ENCODE data around the gene RMRP. TPM values are rescaled to one million over a fixed set of nuclear protein-coding genes. Genes with fewer than 3 reads are reported as not detected.
A peak's percentile ranks its signal among the peaks of the same experiment; 100 is the strongest.

RMRP gene
- total and polyA plus RNA-seq, 5 donors from 2014 or later: 6,542 TPM; not detected in 4

DNA sequence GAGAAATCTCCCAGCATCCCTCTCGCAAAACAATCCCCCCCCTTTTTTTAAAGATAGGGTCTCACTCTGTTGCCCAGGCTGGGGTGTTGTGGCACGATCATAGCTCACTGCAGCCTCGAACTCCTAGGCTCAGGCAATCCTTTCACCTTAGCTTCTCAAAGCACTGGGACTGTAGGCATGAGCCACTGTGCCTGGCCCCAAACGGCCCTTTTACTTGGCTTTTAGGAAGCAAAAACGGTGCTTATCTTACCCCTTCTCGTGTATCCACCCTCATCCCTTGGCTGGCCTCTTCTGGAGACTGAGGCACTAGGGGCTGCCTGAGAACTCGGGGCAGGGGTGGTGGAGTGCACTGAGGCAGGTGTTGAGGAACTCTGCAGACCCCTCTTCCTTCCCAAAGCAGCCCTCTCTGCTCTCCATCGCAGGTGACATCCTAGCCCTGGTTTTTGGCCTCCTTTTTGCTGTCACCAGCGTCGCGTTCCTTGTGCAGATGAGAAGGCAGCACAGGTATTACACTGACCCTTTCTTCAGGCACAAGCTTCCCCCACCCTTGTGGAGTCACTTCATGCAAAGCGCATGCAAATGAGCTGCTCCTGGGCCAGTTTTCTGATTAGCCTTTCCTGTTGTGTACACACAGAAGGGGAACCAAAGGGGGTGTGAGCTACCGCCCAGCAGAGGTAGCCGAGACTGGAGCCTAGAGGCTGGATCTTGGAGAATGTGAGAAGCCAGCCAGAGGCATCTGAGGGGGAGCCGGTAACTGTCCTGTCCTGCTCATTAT, 22.7 kb upstream of the RMRP start:
- no peaks in the 10 kb centered on the region for H3K9me3 ChIP-seq (ENCODE audit: control insufficient read depth in 2 of 2, low read length in 2 of 2)
- H3K27me3 ChIP-seq (ENCODE audit: control insufficient read depth, insufficient read depth, low read length): no peaks in the 10 kb centered on the region
- peaks cover 16% of the 10 kb centered on the region for H3K27me3 Mint-ChIP-seq
- H3K27ac ChIP-seq (ENCODE audit: insufficient read depth, low read length, poor library complexity, severe bottlenecking): no peak overlapping the region
- ATAC-seq (ENCODE audit: low read depth in 2 of 2) (no peak), DNase-seq (no peak)
- peaks cover 0 to 1% (median 0%) of the 10 kb centered on the region in 7 donors for H3K9me3 Mint-ChIP-seq
- H3K36me3 Mint-ChIP-seq: no peaks in the 10 kb centered on the region
- peaks cover 8% of the 10 kb centered on the region for H3K4me1 ChIP-seq (ENCODE audit: control insufficient read depth, insufficient read depth, low read length, poor library complexity, severe bottlenecking)
- peak overlapping the region in 1 of 3 donors; percentile 43 for H3K27ac Mint-ChIP-seq
- no peak overlapping the region for H3K4me3 Mint-ChIP-seq
- H3K36me3 ChIP-seq (ENCODE audit: control insufficient read depth, insufficient read depth, low read length): no peaks in the 10 kb centered on the region
- H3K4me1 Mint-ChIP-seq: peaks cover 0 to 7% (median 2%) of the 10 kb centered on the region in 4 donors
- no peak overlapping the region for H3K4me3 ChIP-seq (ENCODE audit: low read depth, low read length)

GRCh38 chr9:35679766-35680330, 22.0 kb upstream of the RMRP start:
- Mint-ChIP-seq H3K36me3 (no peaks in the 10 kb centered on the region), H3K4me3 (no peak overlapping the region), H3K27ac (no peak overlapping the region), H3K27me3 (peaks cover 23% of the 10 kb centered on the region), H3K9me3 (peaks cover 0 to 1% (median 0%) of the 10 kb centered on the region in 7 donors), H3K4me1 (peaks cover 0 to 8% (median 2%) of the 10 kb centered on the region in 4 donors)
- H3K4me3 ChIP-seq (ENCODE audit: low read depth, low read length): no peak overlapping the region
- H3K27ac ChIP-seq (ENCODE audit: insufficient read depth, low read length, poor library complexity, severe bottlenecking): no peak overlapping the region
- ATAC-seq (ENCODE audit: low read depth in 2 of 2) (no peak), DNase-seq (no peak)
- peaks cover 11% of the 10 kb centered on the region for H3K4me1 ChIP-seq (ENCODE audit: control insufficient read depth, insufficient read depth, low read length, poor library complexity, severe bottlenecking)
- no peaks in the 10 kb centered on the region for H3K9me3 ChIP-seq (ENCODE audit: control insufficient read depth in 2 of 2, low read length in 2 of 2)
- H3K27me3 ChIP-seq (ENCODE audit: control insufficient read depth, insufficient read depth, low read length): no peaks in the 10 kb centered on the region
- no peaks in the 10 kb centered on the region for H3K36me3 ChIP-seq (ENCODE audit: control insufficient read depth, insufficient read depth, low read length)

DNA sequence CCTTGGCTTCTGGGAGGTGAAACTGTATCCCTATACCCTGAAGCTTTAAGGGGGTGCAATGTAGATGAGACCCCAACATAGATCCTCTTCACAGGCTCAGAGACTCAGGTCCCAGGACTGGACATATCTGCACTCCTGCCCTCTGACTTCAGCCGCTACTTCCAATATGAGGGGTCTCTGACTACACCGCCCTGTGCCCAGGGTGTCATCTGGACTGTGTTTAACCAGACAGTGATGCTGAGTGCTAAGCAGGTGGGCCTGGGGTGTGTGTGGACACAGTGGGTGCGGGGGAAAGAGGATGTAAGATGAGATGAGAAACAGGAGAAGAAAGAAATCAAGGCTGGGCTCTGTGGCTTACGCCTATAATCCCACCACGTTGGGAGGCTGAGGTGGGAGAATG, 21.3 kb upstream of the RMRP start:
- peaks cover 0 to 1% (median 0%) of the 10 kb centered on the region in 7 donors for H3K9me3 Mint-ChIP-seq
- Histone ChIP-seq H3K4me3 (ENCODE audit: low read depth, low read length) (no peak overlapping the region), H3K27ac (ENCODE audit: insufficient read depth, low read length, poor library complexity, severe bottlenecking) (no peak overlapping the region), H3K36me3 (ENCODE audit: control insufficient read depth, insufficient read depth, low read length) (no peaks in the 10 kb centered on the region), H3K9me3 (ENCODE audit: control insufficient read depth in 2 of 2, low read length in 2 of 2) (no peaks in the 10 kb centered on the region), H3K27me3 (ENCODE audit: control insufficient read depth, insufficient read depth, low read length) (peaks cover 6% of the 10 kb centered on the region), H3K4me1 (ENCODE audit: control insufficient read depth, insufficient read depth, low read length, poor library complexity, severe bottlenecking) (peaks cover 11% of the 10 kb centered on the region)
- no peak for ATAC-seq (ENCODE audit: low read depth in 2 of 2)
- no peak overlapping the region for H3K4me3 Mint-ChIP-seq
- peaks cover 0 to 15% (median 2%) of the 10 kb centered on the region in 4 donors for H3K4me1 Mint-ChIP-seq
- peaks cover 30% of the 10 kb centered on the region for H3K27me3 Mint-ChIP-seq
- H3K36me3 Mint-ChIP-seq: no peaks in the 10 kb centered on the region
- DNase-seq: no peak
- peak overlapping the region in 1 of 3 donors; percentile 54 for H3K27ac Mint-ChIP-seq

DNA sequence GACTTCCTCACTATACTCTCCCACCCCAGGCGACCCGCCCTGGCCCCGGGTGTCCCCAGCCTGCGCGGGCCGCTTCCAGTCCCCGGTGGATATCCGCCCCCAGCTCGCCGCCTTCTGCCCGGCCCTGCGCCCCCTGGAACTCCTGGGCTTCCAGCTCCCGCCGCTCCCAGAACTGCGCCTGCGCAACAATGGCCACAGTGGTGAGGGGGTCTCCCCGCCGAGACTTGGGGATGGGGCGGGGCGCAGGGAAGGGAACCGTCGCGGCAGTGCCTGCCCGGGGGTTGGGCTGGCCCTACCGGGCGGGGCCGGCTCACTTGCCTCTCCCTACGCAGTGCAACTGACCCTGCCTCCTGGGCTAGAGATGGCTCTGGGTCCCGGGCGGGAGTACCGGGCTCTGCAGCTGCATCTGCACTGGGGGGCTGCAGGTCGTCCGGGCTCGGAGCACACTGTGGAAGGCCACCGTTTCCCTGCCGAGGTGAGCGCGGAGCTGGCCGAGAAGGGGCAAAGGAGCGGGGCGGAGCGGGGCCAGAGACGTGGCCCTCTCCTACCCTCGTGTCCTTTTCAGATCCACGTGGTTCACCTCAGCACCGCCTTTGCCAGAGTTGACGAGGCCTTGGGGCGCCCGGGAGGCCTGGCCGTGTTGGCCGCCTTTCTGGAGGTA, 18.0 kb upstream of the RMRP start:
- ATAC-seq (ENCODE audit: low read depth in 2 of 2) (peak; percentile 31 to 34), DNase-seq (peak in 1 of 3 donors; percentile 20)
- Mint-ChIP-seq H3K4me1 (peaks cover 0 to 15% (median 4%) of the 10 kb centered on the region in 4 donors), H3K27me3 (peaks cover 38% of the 10 kb centered on the region), H3K4me3 (peak overlapping the region in 3 of 4 donors; percentile 56 to 78 (median 72)), H3K36me3 (no peaks in the 10 kb centered on the region), H3K9me3 (peaks cover 0 to 1% (median 0%) of the 10 kb centered on the region in 7 donors), H3K27ac (no peak overlapping the region)
- Histone ChIP-seq H3K36me3 (ENCODE audit: control insufficient read depth, insufficient read depth, low read length) (no peaks in the 10 kb centered on the region), H3K9me3 (ENCODE audit: control insufficient read depth in 2 of 2, low read length in 2 of 2) (no peaks in the 10 kb centered on the region), H3K4me3 (ENCODE audit: low read depth, low read length) (no peak overlapping the region), H3K27ac (ENCODE audit: insufficient read depth, low read length, poor library complexity, severe bottlenecking) (no peak overlapping the region), H3K27me3 (ENCODE audit: control insufficient read depth, insufficient read depth, low read length) (peaks cover 6% of the 10 kb centered on the region), H3K4me1 (ENCODE audit: control insufficient read depth, insufficient read depth, low read length, poor library complexity, severe bottlenecking) (peaks cover 11% of the 10 kb centered on the region)

- Histone ChIP-seq H3K27ac (ENCODE audit: insufficient read depth, low read length, poor library complexity, severe bottlenecking) (no peak overlapping the region), H3K27me3 (ENCODE audit: control insufficient read depth, insufficient read depth, low read length) (peaks cover 6% of the 10 kb centered on the region), H3K4me1 (ENCODE audit: control insufficient read depth, insufficient read depth, low read length, poor library complexity, severe bottlenecking) (peaks cover 11% of the 10 kb centered on the region), H3K36me3 (ENCODE audit: control insufficient read depth, insufficient read depth, low read length) (no peaks in the 10 kb centered on the region), H3K9me3 (ENCODE audit: control insufficient read depth in 2 of 2, low read length in 2 of 2) (no peaks in the 10 kb centered on the region), H3K4me3 (ENCODE audit: low read depth, low read length) (no peak overlapping the region)
- Mint-ChIP-seq H3K4me3 (peak overlapping the region in 2 of 4 donors; percentile 52 to 72), H3K27ac (no peak overlapping the region), H3K27me3 (peaks cover 38% of the 10 kb centered on the region), H3K9me3 (peaks cover 0 to 2% (median 0%) of the 10 kb centered on the region in 7 donors), H3K4me1 (peaks cover 0 to 15% (median 4%) of the 10 kb centered on the region in 4 donors), H3K36me3 (no peaks in the 10 kb centered on the region)
- DNase-seq (no peak), ATAC-seq (ENCODE audit: low read depth in 2 of 2) (peak in 1 of 2 donors; percentile 16)
Observed at GRCh38 chr9:35675204-35675603, 17.4 kb upstream of the RMRP start.

- Histone ChIP-seq H3K27ac (ENCODE audit: insufficient read depth, low read length, poor library complexity, severe bottlenecking) (no peak overlapping the region), H3K4me1 (ENCODE audit: control insufficient read depth, insufficient read depth, low read length, poor library complexity, severe bottlenecking) (peaks cover 11% of the 10 kb centered on the region), H3K4me3 (ENCODE audit: low read depth, low read length) (no peak overlapping the region), H3K36me3 (ENCODE audit: control insufficient read depth, insufficient read depth, low read length) (no peaks in the 10 kb centered on the region), H3K27me3 (ENCODE audit: control insufficient read depth, insufficient read depth, low read length) (peaks cover 6% of the 10 kb centered on the region), H3K9me3 (ENCODE audit: control insufficient read depth in 2 of 2, low read length in 2 of 2) (no peaks in the 10 kb centered on the region)
- Mint-ChIP-seq H3K4me1 (peaks cover 0 to 15% (median 4%) of the 10 kb centered on the region in 4 donors), H3K36me3 (no peaks in the 10 kb centered on the region), H3K27me3 (peaks cover 38% of the 10 kb centered on the region), H3K9me3 (peaks cover 0 to 2% (median 0%) of the 10 kb centered on the region in 7 donors), H3K4me3 (peak overlapping the region in 1 of 4 donors; percentile 26), H3K27ac (no peak overlapping the region)
- DNase-seq (no peak), ATAC-seq (ENCODE audit: low read depth in 2 of 2) (no peak)
Observed at GRCh38 chr9:35674025-35674361, 16.2 kb upstream of the RMRP start.

DNA sequence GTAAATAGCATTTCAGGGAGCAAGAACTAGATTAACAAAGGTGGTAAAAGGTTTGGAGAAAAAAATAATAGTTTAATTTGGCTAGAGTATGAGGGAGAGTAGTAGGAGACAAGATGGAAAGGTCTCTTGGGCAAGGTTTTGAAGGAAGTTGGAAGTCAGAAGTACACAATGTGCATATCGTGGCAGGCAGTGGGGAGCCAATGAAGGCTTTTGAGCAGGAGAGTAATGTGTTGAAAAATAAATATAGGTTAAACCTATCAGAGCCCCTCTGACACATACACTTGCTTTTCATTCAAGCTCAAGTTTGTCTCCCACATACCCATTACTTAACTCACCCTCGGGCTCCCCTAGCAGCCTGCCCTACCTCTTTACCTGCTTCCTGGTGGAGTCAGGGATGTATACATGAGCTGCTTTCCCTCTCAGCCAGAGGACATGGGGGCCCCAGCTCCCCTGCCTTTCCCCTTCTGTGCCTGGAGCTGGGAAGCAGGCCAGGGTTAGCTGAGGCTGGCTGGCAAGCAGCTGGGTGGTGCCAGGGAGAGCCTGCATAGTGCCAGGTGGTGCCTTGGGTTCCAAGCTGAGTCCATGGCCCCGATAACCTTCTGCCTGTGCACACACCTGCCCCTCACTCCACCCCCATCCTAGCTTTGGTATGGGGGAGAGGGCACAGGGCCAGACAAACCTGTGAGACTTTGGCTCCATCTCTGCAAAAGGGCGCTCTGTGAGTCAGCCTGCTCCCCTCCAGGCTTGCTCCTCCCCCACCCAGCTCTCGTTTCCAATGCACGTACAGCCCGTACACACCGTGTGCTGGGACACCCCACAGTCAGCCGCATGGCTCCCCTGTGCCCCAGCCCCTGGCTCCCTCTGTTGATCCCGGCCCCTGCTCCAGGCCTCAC, 15.6 kb upstream of the RMRP start, which contains the start of gene CA9:
Gene CA9, plus strand, starts transcription at position 797 of the 893 bp plus-strand sequence. Its CDS starts 32 bp downstream, at position 829.
- H3K27ac ChIP-seq (ENCODE audit: insufficient read depth, low read length, poor library complexity, severe bottlenecking): no peak within 1 kb of the TSS
- Mint-ChIP-seq H3K36me3 (no peaks in the 10 kb centered on the region), H3K27ac (no peak within 1 kb of the TSS), H3K4me3 (peak within 1 kb of the TSS in 3 of 4 donors; percentile 12 to 30 (median 26)), H3K27me3 (peaks cover 38% of the 10 kb centered on the region), H3K9me3 (peaks cover 0 to 2% (median 0%) of the 10 kb centered on the region in 7 donors), H3K4me1 (peaks cover 0 to 15% (median 4%) of the 10 kb centered on the region in 4 donors)
- H3K4me3 ChIP-seq (ENCODE audit: low read depth, low read length): no peak within 1 kb of the TSS
- DNase-seq (no peak), ATAC-seq (ENCODE audit: low read depth in 2 of 2) (no peak)
- H3K27me3 ChIP-seq (ENCODE audit: control insufficient read depth, insufficient read depth, low read length): peaks cover 6% of the 10 kb centered on the region
- H3K9me3 ChIP-seq (ENCODE audit: control insufficient read depth in 2 of 2, low read length in 2 of 2): no peaks in the 10 kb centered on the region
- H3K36me3 ChIP-seq (ENCODE audit: control insufficient read depth, insufficient read depth, low read length): no peaks in the 10 kb centered on the region
- H3K4me1 ChIP-seq (ENCODE audit: control insufficient read depth, insufficient read depth, low read length, poor library complexity, severe bottlenecking): peaks cover 11% of the 10 kb centered on the region

All from CD4-positive, CD25-positive, alpha-beta regulatory T cell (primary cell).